A673 (cell line): Measurements from ENCODE around the gene RNF2.

Experiments
- CTCF ChIP-seq: fragments of 300-800, 200-600 bp; sonication (generic); conservative IDR thresholded peaks from 2 replicates; pipeline ENCODE4 v1.5.1; 2017; ENCODE audit warnings: low read depth, mild to moderate bottlenecking, antibody characterized with exemption, low read length, moderate library complexity, mixed read lengths
- EZH2 ChIP-seq: fragments of 200-600 bp; sonication (generic); IDR thresholded peaks from 2 replicates; pipeline ENCODE4 v1.6.1; 2017; ENCODE audit warnings: borderline replicate concordance, low read depth, mild to moderate bottlenecking, mixed read lengths, antibody characterized with exemption, low read length; ENCODE audit not compliant: poor library complexity, severe bottlenecking

GRCh38 chr1:185137896-185138545 lies 92.7 kb downstream of the RNF2 start:
- no peak for TF ChIP-seq CTCF
- TF ChIP-seq EZH2: no peak
